ENCODE measurements around the gene FXYD2.

Gene FXYD2

DNA sequence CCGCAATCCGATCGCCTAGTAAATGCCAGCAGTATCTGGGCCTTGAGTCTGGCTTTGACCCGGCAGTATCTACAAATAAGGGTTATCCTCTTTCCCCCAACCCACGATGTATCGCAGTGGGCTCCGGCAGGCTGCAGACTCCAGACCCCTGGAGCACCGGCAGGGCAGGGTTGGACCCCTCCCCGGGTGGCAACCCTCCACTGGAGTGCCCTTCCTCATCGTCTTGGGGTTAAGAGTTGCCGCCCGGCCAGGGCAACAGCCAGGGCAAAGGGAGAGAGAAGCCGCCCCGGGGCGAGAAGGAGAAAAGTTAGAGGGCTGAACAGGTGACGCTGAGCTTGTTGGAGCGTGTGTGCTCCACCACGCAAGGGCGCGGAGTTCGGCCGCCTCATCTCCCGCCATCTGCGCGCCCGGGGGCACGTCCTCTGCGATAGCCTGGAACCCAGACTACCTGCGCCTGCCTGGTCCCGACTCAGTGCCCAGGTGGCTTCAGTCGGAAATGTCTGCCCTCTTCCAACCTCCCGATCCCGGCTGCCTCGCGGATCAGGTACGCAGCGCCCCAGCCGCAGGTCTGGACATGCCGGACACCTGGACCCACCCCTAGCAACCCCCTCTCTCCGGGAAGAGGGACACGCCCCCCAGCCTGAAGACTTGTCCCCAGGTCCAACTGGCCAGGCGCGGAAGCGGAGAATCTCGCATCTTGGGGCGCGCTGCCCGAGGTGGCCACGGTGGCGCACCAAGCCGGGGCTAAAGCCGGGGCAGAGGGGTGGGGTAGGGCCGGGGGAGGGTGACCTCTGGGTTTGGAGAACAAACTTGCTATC lies 28.7 kb downstream of the FXYD2 start:
- DNase-seq = peak; percentile 61

DNA sequence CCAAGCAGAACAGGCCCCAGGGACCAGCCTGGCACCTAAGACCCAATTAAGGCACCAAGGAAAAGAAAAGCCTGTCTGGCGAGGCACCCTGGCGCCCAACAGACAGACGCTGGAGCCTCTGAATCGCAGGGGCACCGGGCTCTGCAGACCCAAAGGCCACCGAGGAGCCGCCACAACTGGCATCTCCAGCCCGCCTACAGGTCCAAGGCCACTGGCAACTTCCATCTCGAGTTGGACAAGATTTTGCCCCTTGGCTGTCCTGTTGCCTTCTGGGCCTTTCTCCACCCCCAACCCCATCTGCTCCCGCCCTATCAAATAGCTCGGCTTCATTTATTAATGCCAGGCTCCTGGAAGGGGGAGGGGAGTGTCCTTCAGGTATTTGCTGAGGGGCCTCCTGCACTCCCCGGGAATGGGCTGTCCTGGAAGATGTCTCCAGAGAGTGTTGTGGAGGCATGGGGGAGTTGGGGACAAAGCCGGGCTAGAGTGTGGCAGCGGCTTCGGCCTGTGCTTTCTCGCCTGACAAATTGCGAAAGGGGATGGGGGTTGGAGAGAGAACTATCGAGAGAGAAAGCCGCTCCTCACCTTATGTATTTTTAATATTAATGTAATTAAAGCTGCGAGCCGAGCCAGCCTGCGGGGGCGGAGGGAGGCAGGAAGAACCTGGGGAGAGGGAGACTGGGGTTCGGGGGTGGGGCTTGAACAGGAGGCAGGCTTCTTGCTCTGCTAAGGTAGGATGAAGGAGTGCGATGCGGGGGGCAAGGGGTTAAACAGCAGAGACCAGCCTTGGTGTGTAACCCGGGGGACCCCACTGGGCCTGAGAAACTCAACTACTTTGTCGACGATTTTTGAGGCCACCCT lies 29.5 kb downstream of the FXYD2 start:
- no peak for DNase-seq

DNA sequence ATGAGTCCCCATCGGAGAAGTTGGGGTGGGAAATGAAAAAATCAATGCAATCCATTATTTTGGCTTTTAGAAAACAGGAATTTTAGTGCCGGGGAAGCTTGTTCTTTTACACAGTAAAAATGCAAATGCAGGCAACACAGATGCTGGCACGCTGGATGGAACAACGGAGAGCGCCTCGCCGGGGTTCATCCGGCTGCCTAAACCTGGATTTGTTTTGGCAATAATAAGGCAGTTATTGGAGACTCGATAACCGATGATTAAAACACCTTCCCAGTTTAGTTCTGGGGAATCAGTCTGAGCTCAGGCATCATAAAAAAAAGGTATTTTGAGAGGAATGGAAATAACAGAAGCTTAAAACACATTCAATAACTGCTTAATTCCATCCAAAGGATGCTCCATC lies 30.4 kb downstream of the FXYD2 start:
- no peak for DNase-seq

DNA sequence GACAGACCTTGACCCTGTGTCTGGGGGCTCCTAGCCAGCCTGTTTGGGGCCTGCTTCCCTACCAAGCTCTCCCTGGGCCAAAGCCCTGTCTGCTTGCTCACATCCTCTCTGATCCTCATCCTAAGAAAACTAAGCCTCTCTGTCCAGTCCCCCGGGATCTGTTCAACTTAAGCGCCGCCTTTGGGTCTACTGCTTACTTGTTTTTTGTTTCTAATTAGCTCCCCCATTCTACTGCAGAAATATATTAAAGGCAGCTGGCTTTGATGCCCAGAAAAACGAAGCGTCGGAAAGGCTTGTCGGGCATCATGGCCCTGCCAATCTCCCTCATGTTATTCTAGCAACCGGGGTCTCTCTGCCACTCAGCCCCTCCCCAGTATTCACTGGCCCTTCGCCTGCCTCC lies 31.0 kb downstream of the FXYD2 start:
- no peak for DNase-seq

DNA sequence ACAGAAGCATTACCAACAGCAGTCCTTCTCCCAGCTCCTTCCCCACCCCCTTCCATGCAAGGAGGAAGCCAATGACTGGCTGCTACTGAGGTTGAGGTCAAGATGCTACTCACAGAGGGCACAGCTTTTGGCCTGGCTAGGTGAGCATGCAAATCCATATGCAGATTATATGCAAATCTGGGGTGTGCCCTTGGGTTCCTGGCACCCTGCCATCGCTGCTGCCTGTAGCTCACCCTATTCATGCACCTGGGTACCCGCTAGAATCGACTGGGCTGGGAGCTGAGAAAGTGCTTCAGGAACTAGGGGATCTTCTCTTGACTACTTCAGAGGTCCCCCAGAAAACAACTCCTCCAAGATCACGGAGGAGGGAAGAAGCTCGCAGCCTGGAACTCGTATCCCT lies 31.6 kb downstream of the FXYD2 start:
- peak; percentile 30 for DNase-seq

DNA sequence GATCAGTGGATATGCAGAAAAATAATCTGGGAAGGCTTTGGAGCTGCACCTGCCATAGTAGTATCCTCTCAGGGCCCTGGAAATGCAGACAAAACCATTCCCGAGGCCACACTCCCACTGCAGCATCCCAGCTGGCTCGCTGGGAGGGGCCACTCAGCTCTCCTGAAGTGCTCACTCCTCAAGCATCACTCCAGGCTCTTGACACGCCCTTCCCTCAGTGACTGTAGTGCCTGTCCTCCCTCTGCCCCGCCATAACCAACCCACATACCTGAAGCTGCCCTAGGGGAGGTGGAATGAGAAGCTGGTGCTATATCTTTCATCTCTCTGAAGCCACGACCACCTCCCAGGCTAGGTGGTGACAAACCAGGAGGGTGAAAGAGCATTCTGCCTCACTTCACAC lies 32.3 kb downstream of the FXYD2 start:
- peak; percentile 80 for DNase-seq

DNA sequence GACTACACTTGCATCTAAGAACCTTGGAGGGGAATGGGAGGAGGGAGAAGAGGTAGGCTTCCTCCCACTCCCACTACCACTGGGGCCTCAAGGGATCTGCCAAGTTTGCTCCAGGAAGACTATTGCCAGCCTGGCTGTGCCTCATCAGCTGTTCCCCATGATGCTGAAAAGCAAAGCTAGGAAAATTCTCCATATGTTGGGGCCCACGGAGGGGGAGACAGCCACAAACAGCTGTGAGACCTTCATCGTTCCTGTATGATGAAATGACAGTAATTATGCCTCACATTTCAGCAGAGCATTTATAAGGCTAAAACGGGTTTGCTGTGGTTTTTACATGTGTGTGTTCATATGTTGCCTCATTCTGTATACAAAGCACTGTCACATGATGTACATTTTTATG lies 34.3 kb downstream of the FXYD2 start:
- DNase-seq = no peak

DNA sequence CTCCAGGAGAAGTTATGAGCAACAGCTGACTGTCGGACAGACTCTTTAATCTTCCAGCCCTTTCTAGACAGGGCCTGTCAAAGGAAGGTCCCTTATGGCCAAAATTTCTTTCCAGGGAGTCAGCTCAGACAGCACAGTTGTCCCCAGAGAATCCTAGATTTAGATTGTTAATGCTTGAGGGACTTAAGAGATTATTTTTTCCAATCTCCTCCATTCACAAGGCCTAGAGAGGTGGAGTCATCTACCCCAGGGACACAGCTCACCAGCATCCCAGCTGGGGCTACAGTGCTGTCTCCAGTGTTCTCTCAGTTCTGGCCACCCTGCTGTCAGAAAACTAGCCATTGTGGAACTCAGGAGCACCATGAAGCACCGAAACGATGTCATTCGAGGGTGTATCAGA lies 35.3 kb downstream of the FXYD2 start:
- DNase-seq = no peak

DNA sequence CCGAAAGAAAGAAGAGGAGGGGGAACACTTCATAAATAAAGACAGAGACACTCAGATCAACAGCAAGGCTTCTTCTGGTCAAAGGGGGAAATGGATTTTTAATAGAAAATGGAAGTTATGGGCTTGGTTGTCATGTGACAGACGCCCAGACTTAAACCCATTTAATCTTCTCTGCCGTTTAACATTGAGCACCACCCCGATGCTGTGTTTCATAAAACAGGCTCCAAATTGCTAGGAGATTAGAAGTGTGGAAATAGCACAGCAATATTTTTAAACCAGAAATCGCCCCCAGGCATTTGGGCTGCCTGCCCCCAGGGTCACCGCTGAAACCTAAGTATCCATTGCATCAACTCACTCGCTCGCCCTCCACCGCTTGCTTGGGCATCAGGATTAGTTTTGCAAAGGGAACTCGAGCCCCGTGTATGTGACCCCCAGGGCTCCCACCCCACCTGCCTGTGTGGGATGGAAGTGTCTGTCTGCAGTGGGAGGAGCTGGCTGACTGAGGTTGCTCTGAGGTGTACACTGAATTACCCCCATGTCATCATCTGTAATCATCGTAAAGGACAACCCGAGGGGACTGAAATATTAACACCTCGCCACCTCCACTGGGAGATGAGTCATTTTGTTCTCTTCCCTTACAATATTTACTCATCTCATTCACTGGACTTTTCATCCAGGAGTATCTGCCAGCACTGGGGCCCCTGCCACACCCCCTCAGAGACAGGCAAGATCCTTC lies 38.2 kb downstream of the FXYD2 start:
- peak; percentile 91 for DNase-seq

DNA sequence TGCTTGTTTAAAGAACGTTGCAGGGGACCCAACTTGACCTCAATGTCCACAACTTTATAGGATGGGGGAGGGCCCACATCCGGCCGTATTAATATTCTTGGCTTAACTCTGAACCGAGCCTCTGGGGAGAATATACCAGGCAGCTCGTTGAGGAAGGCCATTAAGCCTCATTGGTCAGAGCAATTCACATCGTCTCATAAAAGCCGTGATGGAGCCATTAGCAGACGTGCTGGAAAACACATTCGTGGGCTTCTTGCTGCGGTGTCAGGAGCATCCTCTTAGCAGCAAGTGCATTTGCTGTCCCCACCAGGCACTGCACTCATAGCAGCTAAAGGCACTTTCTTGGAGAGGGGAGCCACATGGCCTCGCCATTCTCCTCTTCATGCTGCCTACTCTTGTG lies 42.4 kb downstream of the FXYD2 start:
- no peak for DNase-seq

DNA sequence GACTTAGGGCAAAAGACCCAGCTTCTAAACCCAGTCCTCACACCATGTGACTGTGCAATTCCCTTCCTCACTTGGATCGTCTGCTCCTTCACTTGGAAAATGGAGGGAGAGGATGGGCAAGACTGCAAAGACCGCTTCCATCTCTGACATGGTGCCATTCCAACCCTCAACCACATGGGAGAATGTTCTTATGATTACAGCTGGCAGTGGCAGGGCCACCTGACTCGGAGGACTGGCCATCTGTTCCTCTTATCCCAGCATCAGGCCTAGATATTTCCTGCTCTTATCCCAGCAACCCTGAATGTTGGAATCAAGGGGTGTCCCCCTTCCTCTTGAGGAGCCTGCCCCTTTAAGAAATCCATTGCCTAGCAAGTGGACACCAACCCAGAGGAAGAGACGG lies 42.9 kb downstream of the FXYD2 start:
- peak; percentile 25 for DNase-seq

DNA sequence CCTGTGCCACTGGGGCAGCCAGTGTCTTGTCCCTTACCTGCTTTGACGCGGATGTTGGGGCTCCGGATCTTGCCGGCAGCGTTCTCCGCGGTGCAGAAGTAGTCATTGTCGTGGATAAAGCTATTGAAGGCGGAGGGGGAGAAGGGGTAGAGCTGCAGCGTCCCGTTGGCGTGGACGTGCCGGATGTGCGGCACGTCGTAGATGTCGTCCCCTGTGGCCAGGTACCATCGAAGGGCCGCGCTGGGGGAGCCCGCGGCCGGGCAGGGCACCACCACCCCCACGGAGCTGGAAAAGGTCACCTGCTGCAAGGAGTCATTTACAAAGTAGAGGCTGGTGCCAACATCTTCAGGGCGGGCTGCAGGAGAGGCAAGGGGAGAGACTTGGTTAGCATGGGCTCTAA lies 44.1 kb downstream of the FXYD2 start:
- no peak for DNase-seq

DNA sequence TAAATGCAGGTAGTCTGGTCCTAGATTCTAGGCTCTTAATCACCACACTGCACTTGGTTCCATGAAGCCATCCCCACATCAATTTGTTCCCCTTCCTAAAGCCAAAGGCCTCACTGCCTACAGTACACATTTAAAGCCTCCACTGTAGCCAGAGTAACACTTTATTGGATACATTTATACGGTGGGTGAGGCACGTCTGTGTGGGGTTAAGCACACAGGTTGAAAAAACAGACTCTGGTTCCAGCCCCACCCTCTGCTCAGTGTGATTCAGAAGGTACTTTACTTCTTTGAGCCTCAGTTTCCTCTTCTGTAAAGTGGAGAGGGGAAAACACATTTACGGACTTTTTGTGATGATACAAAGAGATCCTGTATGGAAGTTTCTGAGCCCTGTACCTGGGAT lies 50.0 kb downstream of the FXYD2 start:
- DNase-seq = no peak

DNA sequence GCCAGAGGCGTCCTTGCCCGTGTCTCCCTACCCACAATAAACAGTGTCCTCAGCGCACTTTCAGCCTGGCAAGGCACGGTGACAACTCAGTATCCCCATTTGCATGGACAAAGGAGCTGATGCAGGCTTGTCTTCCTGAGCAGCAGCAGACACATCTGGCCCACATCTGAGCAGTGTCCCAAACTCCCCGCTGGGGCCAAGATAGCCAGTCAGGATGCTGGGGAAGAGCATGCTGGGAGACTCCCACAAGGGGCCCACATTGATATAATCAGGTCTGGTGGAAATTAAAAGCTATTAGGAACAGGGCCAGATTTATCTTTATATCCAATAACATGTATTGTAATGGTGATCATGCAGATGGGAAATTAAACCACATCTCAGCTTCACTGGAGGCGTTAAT lies 52.2 kb downstream of the FXYD2 start:
- DNase-seq = no peak

DNA sequence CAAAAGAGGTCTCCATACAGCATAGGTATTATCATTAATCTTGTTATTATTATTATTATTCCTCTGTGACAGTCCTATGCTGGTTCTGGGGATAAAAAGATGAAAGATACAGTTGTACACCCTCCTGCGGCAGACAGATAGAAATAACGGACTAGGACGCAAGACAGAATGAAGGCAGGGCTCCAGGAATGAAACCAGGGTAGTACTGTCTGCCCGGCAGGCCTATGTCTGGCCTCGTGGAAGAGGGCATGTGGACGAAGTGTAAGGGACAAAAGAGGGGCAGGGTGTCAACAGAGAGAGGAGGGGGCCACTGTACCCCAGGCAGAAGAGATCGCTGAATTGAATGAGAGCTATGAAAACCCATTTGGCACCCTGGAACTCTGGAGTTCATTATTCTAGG lies 52.7 kb downstream of the FXYD2 start:
- no peak for DNase-seq

DNA sequence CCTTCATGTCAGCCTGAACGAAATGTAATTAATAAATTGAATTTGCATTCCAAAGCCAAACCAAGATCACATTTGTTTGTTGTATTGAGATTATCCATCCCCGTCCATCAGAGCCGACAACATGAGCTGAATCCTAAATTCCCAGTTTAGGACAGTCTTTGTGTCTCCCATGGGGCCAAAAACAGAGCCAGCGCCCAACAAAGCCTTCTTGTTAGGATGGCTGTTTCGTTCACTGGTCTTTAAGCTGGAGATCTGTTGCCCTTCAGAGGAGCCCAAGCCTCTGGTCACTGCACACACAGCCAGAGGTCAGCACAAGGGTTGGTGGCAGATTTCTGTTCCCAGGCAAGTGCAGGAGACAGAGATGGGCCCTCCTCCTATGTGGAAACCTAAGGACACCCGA lies 53.3 kb downstream of the FXYD2 start:
- no peak for DNase-seq

DNA sequence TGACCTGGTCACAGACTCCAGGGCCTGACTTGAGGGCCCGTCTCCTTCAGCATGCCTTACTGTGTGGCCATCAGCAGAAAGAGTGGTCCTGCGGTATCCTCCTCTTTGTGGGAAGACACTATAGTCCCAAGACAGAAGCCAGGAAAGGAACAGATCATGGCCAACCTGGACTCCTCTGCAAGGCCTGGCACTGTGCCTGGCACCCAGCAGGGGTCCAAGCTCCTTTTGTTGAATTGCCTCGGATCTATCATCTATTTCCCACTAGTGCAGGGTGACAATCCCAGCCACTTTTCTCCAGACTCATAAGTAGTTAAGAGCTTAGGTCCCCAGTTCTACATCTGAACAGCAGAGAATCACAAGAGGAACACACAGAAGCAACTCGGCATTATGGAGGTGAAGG lies 54.5 kb downstream of the FXYD2 start:
- no peak for DNase-seq

All from DMS53 (cell line).